ENCODE measurements around the gene RBM42. TPM values are rescaled to one million over a fixed set of nuclear protein-coding genes. Genes with fewer than 3 reads are reported as not detected.

Gene RBM42
- total RNA-seq, 2 donors from 2014 or later = 40.4 to 52.4 TPM

DNA sequence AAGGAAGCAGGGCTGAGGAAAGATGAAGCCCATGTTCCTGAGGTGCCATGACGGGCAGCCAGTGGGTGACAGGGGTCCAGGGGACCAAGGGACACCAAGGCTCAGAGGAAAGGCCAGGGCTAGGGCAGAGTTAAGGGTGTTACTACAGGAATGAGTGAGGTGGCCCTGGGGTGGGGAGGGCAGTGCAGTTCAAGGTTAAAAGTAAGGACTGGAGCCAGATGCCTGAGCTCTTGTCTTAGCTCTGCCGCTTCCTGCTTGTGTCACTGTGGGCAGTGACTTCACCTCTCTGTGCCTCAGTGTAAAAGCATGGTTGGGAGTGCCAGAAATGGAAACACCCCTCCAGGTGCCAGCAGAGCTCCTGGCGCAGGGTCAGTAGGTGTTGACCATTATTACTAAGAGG lies 7.8 kb downstream of the RBM42 start:
- Histone ChIP-seq H3K36me3 (peaks cover 66% of the 10 kb centered on the region), H3K27ac (no peak overlapping the region), H3K4me1 (peaks cover 0 to 3% of the 10 kb centered on the region in 2 donors), H3K4me3 (no peak overlapping the region), H3K27me3 (no peaks in the 10 kb centered on the region), H3K9me3 (no peaks in the 10 kb centered on the region)
- TF ChIP-seq CTCF (IDR thresholded peaks at IDR 0.05) = no peak
- DNase-seq (ENCODE audit: low spot score) = no peak

DNA sequence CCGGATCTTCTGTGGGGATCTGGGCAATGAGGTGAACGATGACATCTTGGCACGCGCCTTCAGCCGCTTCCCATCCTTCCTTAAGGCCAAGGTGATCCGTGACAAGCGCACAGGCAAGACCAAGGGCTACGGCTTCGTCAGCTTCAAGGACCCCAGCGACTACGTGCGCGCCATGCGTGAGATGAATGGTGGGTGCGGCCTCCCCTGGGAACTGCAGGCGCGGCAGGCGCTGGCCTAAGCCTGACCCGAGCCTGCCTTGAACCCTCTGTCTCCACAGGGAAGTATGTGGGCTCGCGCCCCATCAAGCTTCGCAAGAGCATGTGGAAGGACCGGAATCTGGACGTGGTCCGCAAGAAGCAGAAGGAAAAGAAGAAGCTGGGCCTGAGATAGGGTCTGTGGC lies 8.3 kb downstream of the RBM42 start:
- Histone ChIP-seq H3K4me3 (no peak overlapping the region), H3K9me3 (no peaks in the 10 kb centered on the region), H3K4me1 (peaks cover 0 to 7% of the 10 kb centered on the region in 2 donors), H3K27me3 (no peaks in the 10 kb centered on the region), H3K36me3 (peaks cover 60% of the 10 kb centered on the region), H3K27ac (no peak overlapping the region)
- no peak for DNase-seq (ENCODE audit: low spot score)
- TF ChIP-seq CTCF (IDR thresholded peaks at IDR 0.05) = no peak

DNA sequence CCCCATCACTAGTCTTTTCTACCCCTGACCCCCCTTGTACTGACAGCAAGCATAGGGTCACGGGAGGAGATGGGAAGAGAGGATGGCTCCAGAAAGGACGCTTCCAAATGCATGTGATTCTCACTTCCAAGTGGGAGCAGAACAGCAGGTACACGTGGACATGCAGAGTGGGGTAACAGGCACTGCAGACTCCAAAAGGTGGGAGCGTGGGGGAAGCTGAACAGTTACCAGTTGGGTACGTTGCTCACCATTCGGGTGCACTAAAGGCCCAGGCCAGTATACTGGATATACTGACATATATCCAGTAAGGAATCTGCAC lies 10.4 kb downstream of the RBM42 start:
- no peak for TF ChIP-seq CTCF (IDR thresholded peaks at IDR 0.05)
- Histone ChIP-seq H3K27me3 (no peaks in the 10 kb centered on the region), H3K4me1 (peaks cover 0 to 22% of the 10 kb centered on the region in 2 donors), H3K27ac (no peak overlapping the region), H3K36me3 (peaks cover 39% of the 10 kb centered on the region), H3K4me3 (no peak overlapping the region), H3K9me3 (no peaks in the 10 kb centered on the region)
- DNase-seq (ENCODE audit: low spot score) = no peak

- Histone ChIP-seq H3K4me1 (peaks cover 0 to 26% of the 10 kb centered on the region in 2 donors), H3K27me3 (no peaks in the 10 kb centered on the region), H3K27ac (no peak overlapping the region), H3K4me3 (no peak overlapping the region), H3K9me3 (no peaks in the 10 kb centered on the region), H3K36me3 (peaks cover 34% of the 10 kb centered on the region)
- no peak for TF ChIP-seq CTCF (IDR thresholded peaks at IDR 0.05)
- no peak for DNase-seq (ENCODE audit: low spot score)
Measured at GRCh38 chr19:35639863-35640262, 11.0 kb downstream of the RBM42 start.

DNA sequence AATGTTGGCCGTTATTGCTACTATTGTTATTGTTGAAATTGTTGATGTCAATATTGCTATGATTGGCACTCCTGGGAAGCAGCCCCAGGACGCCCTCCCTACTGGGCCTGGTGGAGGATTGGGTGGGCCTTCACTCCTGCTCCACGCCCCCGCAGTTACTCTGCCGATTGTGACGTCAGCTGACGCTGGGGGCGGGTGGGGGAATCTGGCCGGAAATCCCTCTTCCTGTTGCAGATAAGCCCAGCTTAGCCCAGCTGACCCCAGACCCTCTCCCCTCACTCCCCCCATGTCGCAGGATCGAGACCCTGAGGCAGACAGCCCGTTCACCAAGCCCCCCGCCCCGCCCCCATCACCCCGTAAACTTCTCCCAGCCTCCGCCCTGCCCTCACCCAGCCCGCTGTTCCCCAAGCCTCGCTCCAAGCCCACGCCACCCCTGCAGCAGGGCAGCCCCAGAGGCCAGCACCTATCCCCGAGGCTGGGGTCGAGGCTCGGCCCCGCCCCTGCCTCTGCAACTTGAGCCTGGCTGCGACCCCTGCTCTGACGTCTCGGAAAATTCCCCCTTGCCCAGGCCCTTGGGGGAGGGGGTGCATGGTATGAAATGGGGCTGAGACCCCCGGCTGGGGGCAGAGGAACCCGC lies 12.8 kb downstream of the RBM42 start, which contains the start of gene ETV2:
Gene ETV2, plus strand, starts transcription at position 231 of the 637 bp plus-strand sequence. CDS start 716 bp downstream, outside the sequence.
- Histone ChIP-seq H3K36me3 (peaks cover 18% of the 10 kb centered on the region), H3K27me3 (no peaks in the 10 kb centered on the region), H3K4me1 (peaks cover 0 to 31% of the 10 kb centered on the region in 2 donors), H3K27ac (no peak within 1 kb of the TSS), H3K4me3 (peak within 1 kb of the TSS in 1 of 2 donors; percentile 9), H3K9me3 (no peaks in the 10 kb centered on the region)
- DNase-seq (ENCODE audit: low spot score) = no peak
- no peak for TF ChIP-seq CTCF (IDR thresholded peaks at IDR 0.05)

DNA sequence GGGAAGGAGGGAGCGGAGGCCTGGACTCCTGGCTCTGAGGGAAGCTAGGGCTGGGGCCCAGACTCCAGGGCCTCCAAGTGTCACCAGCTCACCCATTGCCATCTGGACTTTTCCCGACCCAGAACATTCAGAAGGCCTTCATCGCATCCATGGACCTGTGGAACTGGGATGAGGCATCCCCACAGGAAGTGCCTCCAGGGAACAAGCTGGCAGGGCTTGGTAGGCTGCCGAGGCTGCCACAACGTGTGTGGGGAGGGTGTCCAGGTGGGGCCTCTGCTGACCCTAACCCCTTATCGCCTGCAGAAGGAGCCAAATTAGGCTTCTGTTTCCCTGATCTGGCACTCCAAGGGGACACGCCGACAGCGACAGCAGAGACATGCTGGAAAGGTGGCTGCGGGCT lies 13.5 kb downstream of the RBM42 start:
- DNase-seq (ENCODE audit: low spot score) = no peak
- Histone ChIP-seq H3K36me3 (peaks cover 11% of the 10 kb centered on the region), H3K27ac (no peak overlapping the region), H3K4me1 (peaks cover 0 to 31% of the 10 kb centered on the region in 2 donors), H3K4me3 (no peak overlapping the region), H3K9me3 (no peaks in the 10 kb centered on the region), H3K27me3 (no peaks in the 10 kb centered on the region)
- TF ChIP-seq CTCF (IDR thresholded peaks at IDR 0.05) = no peak
